DMS153 treated with DMSO at 0.1 percent for 48 hours (cell line): ENCODE data around the gene DOCK2.
"Not testable (repeated sequence)": the region's sequence is repeated elsewhere in the genome, so short reads cannot be mapped to it uniquely, and the experiment has no call there.

Experiments
- DNase-seq: peaks from one replicate; lab custom pipeline; 2025; ENCODE audit not compliant: unreplicated experiment; lab: John Stamatoyannopoulos, UW

The DOCK2 gene

GRCh38 chr5:169811680-169812079 lies 174.6 kb downstream of the DOCK2 start:
- no peak for DNase-seq

- DNase-seq: no peak
Measured at GRCh38 chr5:169812786-169813185, 175.7 kb downstream of the DOCK2 start.

GRCh38 chr5:169814045-169814444 lies 177.0 kb downstream of the DOCK2 start:
- DNase-seq: no peak

GRCh38 chr5:169814522-169814921 lies 177.4 kb downstream of the DOCK2 start:
- DNase-seq: no peak

- no peak for DNase-seq
Measured at GRCh38 chr5:169817031-169817430, 180.0 kb downstream of the DOCK2 start.

- DNase-seq: no peak
Measured at GRCh38 chr5:169826618-169827017, 189.5 kb downstream of the DOCK2 start.

- DNase-seq: no peak
Measured at GRCh38 chr5:169827769-169828168, 190.7 kb downstream of the DOCK2 start.

GRCh38 chr5:169828385-169828784 lies 191.3 kb downstream of the DOCK2 start:
- DNase-seq: no peak

GRCh38 chr5:169831331-169831730 lies 194.3 kb downstream of the DOCK2 start:
- DNase-seq: no peak

GRCh38 chr5:169832304-169832703 lies 195.2 kb downstream of the DOCK2 start:
- no peak for DNase-seq

- DNase-seq: no peak
Measured at GRCh38 chr5:169832845-169833244, 195.8 kb downstream of the DOCK2 start.

- DNase-seq: not testable (repeated sequence)
Measured at GRCh38 chr5:169833681-169834292, 196.7 kb downstream of the DOCK2 start.

- not testable (repeated sequence) for DNase-seq
Measured at GRCh38 chr5:169834540-169834939, 197.5 kb downstream of the DOCK2 start.

GRCh38 chr5:169836835-169837536 lies 199.9 kb downstream of the DOCK2 start:
- DNase-seq: no peak

- DNase-seq: no peak
Measured at GRCh38 chr5:169837686-169838085, 200.6 kb downstream of the DOCK2 start.

- DNase-seq: no peak
Measured at GRCh38 chr5:169838688-169839087, 201.6 kb downstream of the DOCK2 start.

GRCh38 chr5:169840405-169840804 lies 203.3 kb downstream of the DOCK2 start:
- no peak for DNase-seq

GRCh38 chr5:169842699-169843098 lies 205.6 kb downstream of the DOCK2 start:
- no peak for DNase-seq

- no peak for DNase-seq
Measured at GRCh38 chr5:169847519-169847918, 210.4 kb downstream of the DOCK2 start.

GRCh38 chr5:169848271-169848670 lies 211.2 kb downstream of the DOCK2 start:
- DNase-seq: no peak

GRCh38 chr5:169848792-169849191 lies 211.7 kb downstream of the DOCK2 start:
- DNase-seq: no peak

GRCh38 chr5:169850409-169850808 lies 213.3 kb downstream of the DOCK2 start:
- DNase-seq: no peak

- DNase-seq: no peak
Measured at GRCh38 chr5:169851321-169851850, 214.3 kb downstream of the DOCK2 start.
